KOPT-K1 (cell line): ENCODE results near the gene TOP1.
"Not testable (repeated sequence)": the region's sequence is repeated elsewhere in the genome, so short reads cannot be mapped to it uniquely, and the experiment has no call there.

Experiments used
- H3K27ac ChIP-seq: fragments of 200-600 bp; sonication (generic); 2 replicates; pipeline ENCODE4 v1.5.1; 2016; ENCODE audit warnings: antibody characterized with exemption, mild to moderate bottlenecking, low read depth, low read length; ENCODE audit not compliant: poor library complexity, severe bottlenecking
- H3K36me3 ChIP-seq: fragments of 200-600 bp; sonication (generic); 2 replicates; pipeline ENCODE4 v1.5.1; 2017; ENCODE audit warnings: antibody characterized with exemption, mild to moderate bottlenecking, low read length, moderate library complexity; ENCODE audit not compliant: insufficient read depth
- H3K9me3 ChIP-seq: fragments of 200-600 bp; sonication (generic); 2 replicates; pipeline ENCODE4 v1.5.1; 2017; ENCODE audit warnings: antibody characterized with exemption, low read length, mild to moderate bottlenecking; ENCODE audit not compliant: insufficient read depth, poor library complexity, severe bottlenecking

Gene TOP1

GRCh38 chr20:41108531-41108930 is 79.9 kb downstream of the TOP1 start:
- peaks cover 97% of the 10 kb centered on the region for H3K36me3 ChIP-seq

GRCh38 chr20:41110012-41110411 is 81.4 kb downstream of the TOP1 start:
- Histone ChIP-seq H3K9me3 (no peaks in the 10 kb centered on the region), H3K36me3 (peaks cover 97% of the 10 kb centered on the region), H3K27ac (no peak overlapping the region)

More at GRCh38 chr20:41108531-41108930, 79.9 kb downstream of the TOP1 start:
- Histone ChIP-seq H3K27ac (no peak overlapping the region), H3K9me3 (no peaks in the 10 kb centered on the region)

GRCh38 chr20:41110930-41111577 is 82.4 kb downstream of the TOP1 start:
- peaks cover 97% of the 10 kb centered on the region for H3K36me3 ChIP-seq
- no peaks in the 10 kb centered on the region for H3K9me3 ChIP-seq
- H3K27ac ChIP-seq, result no peak overlapping the region

- no peaks in the 10 kb centered on the region for H3K9me3 ChIP-seq
- no peak overlapping the region for H3K27ac ChIP-seq
- H3K36me3 ChIP-seq, result peaks cover 98% of the 10 kb centered on the region
These were observed 82.9 kb downstream of the TOP1 start for GRCh38 chr20:41111578-41111951.

GRCh38 chr20:41116282-41116956 is 87.8 kb downstream of the TOP1 start:
- H3K27ac ChIP-seq, result no peak overlapping the region

GRCh38 chr20:41118159-41118558 is 89.5 kb downstream of the TOP1 start:
- H3K27ac ChIP-seq, H3K9me3 ChIP-seq: not testable (repeated sequence)
- peaks cover 100% of the 10 kb centered on the region for H3K36me3 ChIP-seq

More at GRCh38 chr20:41116282-41116956, 87.8 kb downstream of the TOP1 start:
- Histone ChIP-seq H3K36me3 (peaks cover 100% of the 10 kb centered on the region), H3K9me3 (no peaks in the 10 kb centered on the region)

GRCh38 chr20:41118632-41119031 is 90.0 kb downstream of the TOP1 start:
- Histone ChIP-seq H3K36me3 (peaks cover 99% of the 10 kb centered on the region), H3K9me3 (no peaks in the 10 kb centered on the region), H3K27ac (no peak overlapping the region)

GRCh38 chr20:41119614-41120561 is 91.3 kb downstream of the TOP1 start:
- H3K36me3 ChIP-seq, result peaks cover 97% of the 10 kb centered on the region
- no peaks in the 10 kb centered on the region for H3K9me3 ChIP-seq
- no peak overlapping the region for H3K27ac ChIP-seq

GRCh38 chr20:41121399-41121798 is 92.8 kb downstream of the TOP1 start:
- no peaks in the 10 kb centered on the region for H3K9me3 ChIP-seq
- H3K36me3 ChIP-seq, result peaks cover 97% of the 10 kb centered on the region
- H3K27ac ChIP-seq, result no peak overlapping the region

- H3K36me3 ChIP-seq, result peaks cover 88% of the 10 kb centered on the region
- no peak overlapping the region for H3K27ac ChIP-seq
- no peaks in the 10 kb centered on the region for H3K9me3 ChIP-seq
These were observed 95.0 kb downstream of the TOP1 start for GRCh38 chr20:41123631-41124030.

GRCh38 chr20:41124451-41125094 is 96.0 kb downstream of the TOP1 start:
- Histone ChIP-seq H3K27ac (no peak overlapping the region), H3K9me3 (no peaks in the 10 kb centered on the region), H3K36me3 (peaks cover 79% of the 10 kb centered on the region)

- peaks cover 66% of the 10 kb centered on the region for H3K36me3 ChIP-seq
- H3K27ac ChIP-seq, result no peak overlapping the region
- H3K9me3 ChIP-seq, result no peaks in the 10 kb centered on the region
These were observed 97.2 kb downstream of the TOP1 start for GRCh38 chr20:41125530-41126457.

- H3K9me3 ChIP-seq, result no peaks in the 10 kb centered on the region
- H3K27ac ChIP-seq, result no peak overlapping the region
- peaks cover 57% of the 10 kb centered on the region for H3K36me3 ChIP-seq
These were observed 98.1 kb downstream of the TOP1 start for GRCh38 chr20:41126719-41127118.

- H3K9me3 ChIP-seq, H3K27ac ChIP-seq: not testable (repeated sequence)
- H3K36me3 ChIP-seq, result peaks cover 42% of the 10 kb centered on the region
These were observed 99.7 kb downstream of the TOP1 start for GRCh38 chr20:41128317-41128716.
